ENCODE results near the gene CDC37L1.

CDC37L1 gene

DNA sequence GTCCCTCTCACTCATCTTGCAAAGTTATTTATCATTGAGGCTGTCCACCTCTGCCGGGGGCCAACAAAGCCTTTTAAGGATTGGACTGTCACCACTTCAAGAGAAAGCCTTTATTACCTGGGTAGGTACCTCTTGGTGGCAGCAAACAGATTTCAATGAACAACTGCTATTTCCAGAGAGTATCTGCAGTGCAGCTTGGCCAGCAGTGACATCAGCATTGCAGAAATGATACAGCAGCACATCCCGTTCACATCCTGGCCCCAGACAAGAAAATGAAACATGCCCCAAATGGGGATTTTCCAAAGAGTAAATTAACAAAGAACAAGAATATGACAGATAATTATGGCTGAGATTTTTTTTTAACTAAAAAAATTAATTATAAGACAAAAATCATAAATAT is 10.8 kb upstream of the CDC37L1 start:
- Histone ChIP-seq H3K9ac (ENCODE audit: low read length) (no peak overlapping the region), H2AFZ (ENCODE audit: low read depth, low read length) (no peak overlapping the region), H4K20me1 (ENCODE audit: insufficient read depth, low read length) (no peaks in the 10 kb centered on the region), H3K36me3 (replicated peaks; ENCODE audit: low read depth, low read length) (no peaks in the 10 kb centered on the region), H3K4me3 (ENCODE audit: low read length) (no peak overlapping the region), H3K4me1 (ENCODE audit: low read length) (no peaks in the 10 kb centered on the region), H3K27me3 (ENCODE audit: low read depth, low read length) (no peaks in the 10 kb centered on the region), H3K27ac (ENCODE audit: low read length) (no peak overlapping the region), H3K9me3 (ENCODE audit: insufficient read depth, low read length) (no peaks in the 10 kb centered on the region), H3K79me2 (ENCODE audit: low read length) (no peaks in the 10 kb centered on the region), H3K4me2 (ENCODE audit: low read length) (no peak overlapping the region)
- TF ChIP-seq EZH2phosphoT487 (IDR thresholded peaks at IDR 0.05; ENCODE audit: low read depth): no peak
- TF ChIP-seq, protein P1, sequence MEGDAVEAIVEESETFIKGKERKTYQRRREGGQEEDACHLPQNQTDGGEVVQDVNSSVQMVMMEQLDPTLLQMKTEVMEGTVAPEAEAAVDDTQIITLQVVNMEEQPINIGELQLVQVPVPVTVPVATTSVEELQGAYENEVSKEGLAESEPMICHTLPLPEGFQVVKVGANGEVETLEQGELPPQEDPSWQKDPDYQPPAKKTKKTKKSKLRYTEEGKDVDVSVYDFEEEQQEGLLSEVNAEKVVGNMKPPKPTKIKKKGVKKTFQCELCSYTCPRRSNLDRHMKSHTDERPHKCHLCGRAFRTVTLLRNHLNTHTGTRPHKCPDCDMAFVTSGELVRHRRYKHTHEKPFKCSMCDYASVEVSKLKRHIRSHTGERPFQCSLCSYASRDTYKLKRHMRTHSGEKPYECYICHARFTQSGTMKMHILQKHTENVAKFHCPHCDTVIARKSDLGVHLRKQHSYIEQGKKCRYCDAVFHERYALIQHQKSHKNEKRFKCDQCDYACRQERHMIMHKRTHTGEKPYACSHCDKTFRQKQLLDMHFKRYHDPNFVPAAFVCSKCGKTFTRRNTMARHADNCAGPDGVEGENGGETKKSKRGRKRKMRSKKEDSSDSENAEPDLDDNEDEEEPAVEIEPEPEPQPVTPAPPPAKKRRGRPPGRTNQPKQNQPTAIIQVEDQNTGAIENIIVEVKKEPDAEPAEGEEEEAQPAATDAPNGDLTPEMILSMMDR (IDR thresholded peaks at IDR 0.05; ENCODE audit: low read depth, low read length): no peak

DNA sequence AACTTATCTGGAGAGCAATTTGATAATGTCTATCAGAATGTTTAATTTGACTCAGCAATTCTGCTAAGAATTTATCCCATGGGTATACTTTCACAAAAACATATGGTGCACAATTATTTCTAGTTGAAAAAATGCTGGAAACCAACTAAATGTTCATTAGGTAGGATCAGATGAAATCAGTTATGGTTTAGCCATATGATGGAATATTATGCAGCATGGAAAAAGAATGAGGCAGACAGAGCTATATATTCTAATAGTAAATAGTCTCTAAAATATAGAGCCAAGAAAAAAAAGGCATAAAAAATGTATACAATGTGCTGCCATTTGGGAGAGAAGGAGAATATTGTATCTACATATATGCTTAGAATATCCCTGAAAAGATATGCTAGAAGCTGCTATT is 9.5 kb upstream of the CDC37L1 start:
- no peak overlapping the region for H3K27ac ChIP-seq (ENCODE audit: low read length)
- TF ChIP-seq, protein P1 (IDR thresholded peaks at IDR 0.05; ENCODE audit: low read depth, low read length): no peak
- no peak for TF ChIP-seq EZH2phosphoT487 (IDR thresholded peaks at IDR 0.05; ENCODE audit: low read depth)
- no peaks in the 10 kb centered on the region for H4K20me1 ChIP-seq (ENCODE audit: insufficient read depth, low read length)
- H3K4me2 ChIP-seq (ENCODE audit: low read length): no peak overlapping the region
- H3K9ac ChIP-seq (ENCODE audit: low read length): no peak overlapping the region
- H3K79me2 ChIP-seq (ENCODE audit: low read length): no peaks in the 10 kb centered on the region
- H3K4me1 ChIP-seq (ENCODE audit: low read length): no peaks in the 10 kb centered on the region
- no peaks in the 10 kb centered on the region for H3K36me3 ChIP-seq (replicated peaks; ENCODE audit: low read depth, low read length)
- H2AFZ ChIP-seq (ENCODE audit: low read depth, low read length): no peak overlapping the region
- no peak overlapping the region for H3K4me3 ChIP-seq (ENCODE audit: low read length)
- no peaks in the 10 kb centered on the region for H3K27me3 ChIP-seq (ENCODE audit: low read depth, low read length)
- no peaks in the 10 kb centered on the region for H3K9me3 ChIP-seq (ENCODE audit: insufficient read depth, low read length)

DNA sequence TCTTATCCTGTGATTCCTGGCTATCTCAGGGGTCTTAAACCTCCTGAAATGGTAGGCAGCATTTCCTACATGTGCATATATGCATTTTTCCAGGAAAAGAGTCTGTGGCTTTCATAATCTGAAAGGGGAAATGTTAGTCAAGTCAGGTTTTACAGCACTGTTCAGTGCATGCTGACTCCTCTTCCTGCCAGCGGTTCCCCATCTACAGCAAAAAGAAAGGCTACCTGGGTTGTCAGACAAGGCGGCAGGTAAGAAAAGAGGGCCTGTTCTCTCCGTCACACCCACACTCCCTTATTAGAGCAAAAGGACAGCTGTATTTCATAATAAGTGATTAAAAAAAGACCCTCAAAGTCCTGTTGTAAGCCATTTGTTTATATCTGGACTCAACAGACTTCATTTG is 8.8 kb upstream of the CDC37L1 start:
- no peak overlapping the region for H3K4me3 ChIP-seq (ENCODE audit: low read length)
- H3K9me3 ChIP-seq (ENCODE audit: insufficient read depth, low read length): no peaks in the 10 kb centered on the region
- H3K36me3 ChIP-seq (replicated peaks; ENCODE audit: low read depth, low read length): no peaks in the 10 kb centered on the region
- H3K27me3 ChIP-seq (ENCODE audit: low read depth, low read length): no peaks in the 10 kb centered on the region
- no peak overlapping the region for H3K27ac ChIP-seq (ENCODE audit: low read length)
- H2AFZ ChIP-seq (ENCODE audit: low read depth, low read length): no peak overlapping the region
- no peaks in the 10 kb centered on the region for H3K4me1 ChIP-seq (ENCODE audit: low read length)
- H3K4me2 ChIP-seq (ENCODE audit: low read length): no peak overlapping the region
- no peak for TF ChIP-seq EZH2phosphoT487 (IDR thresholded peaks at IDR 0.05; ENCODE audit: low read depth)
- TF ChIP-seq, protein P1 (IDR thresholded peaks at IDR 0.05; ENCODE audit: low read depth, low read length): no peak
- H4K20me1 ChIP-seq (ENCODE audit: insufficient read depth, low read length): no peaks in the 10 kb centered on the region
- H3K79me2 ChIP-seq (ENCODE audit: low read length): no peaks in the 10 kb centered on the region
- H3K9ac ChIP-seq (ENCODE audit: low read length): no peak overlapping the region

DNA sequence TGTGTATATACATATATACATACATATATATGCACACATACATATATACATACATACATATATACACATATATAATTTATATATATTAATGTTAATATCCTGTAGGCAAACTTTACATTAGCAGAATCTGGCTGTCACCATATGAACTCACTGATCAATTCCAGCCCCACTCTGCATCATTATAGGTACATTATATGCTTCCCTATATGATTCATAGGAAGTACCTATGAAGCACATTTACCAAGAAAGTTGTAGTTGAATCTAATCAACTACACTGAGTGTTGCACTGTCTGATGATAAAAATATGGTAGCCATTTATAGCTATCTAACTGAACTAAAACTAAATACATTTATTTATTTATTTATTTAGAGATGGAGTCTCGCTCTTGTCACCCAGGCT is 7.6 kb upstream of the CDC37L1 start:
- H3K79me2 ChIP-seq (ENCODE audit: low read length): no peaks in the 10 kb centered on the region
- TF ChIP-seq, protein P1 (IDR thresholded peaks at IDR 0.05; ENCODE audit: low read depth, low read length): no peak
- TF ChIP-seq EZH2phosphoT487 (IDR thresholded peaks at IDR 0.05; ENCODE audit: low read depth): no peak

More for the DNA sequence above, 7.6 kb upstream of the CDC37L1 start:
- H3K4me3 ChIP-seq (ENCODE audit: low read length): no peak overlapping the region
- H3K4me2 ChIP-seq (ENCODE audit: low read length): no peak overlapping the region
- no peaks in the 10 kb centered on the region for H3K27me3 ChIP-seq (ENCODE audit: low read depth, low read length)
- no peak overlapping the region for H2AFZ ChIP-seq (ENCODE audit: low read depth, low read length)
- H3K4me1 ChIP-seq (ENCODE audit: low read length): no peaks in the 10 kb centered on the region
- no peaks in the 10 kb centered on the region for H3K9me3 ChIP-seq (ENCODE audit: insufficient read depth, low read length)
- no peak overlapping the region for H3K27ac ChIP-seq (ENCODE audit: low read length)
- H3K36me3 ChIP-seq (replicated peaks; ENCODE audit: low read depth, low read length): no peaks in the 10 kb centered on the region
- H4K20me1 ChIP-seq (ENCODE audit: insufficient read depth, low read length): no peaks in the 10 kb centered on the region
- H3K9ac ChIP-seq (ENCODE audit: low read length): no peak overlapping the region

Measured in OCI-LY3 (cell line).